IMR-90 (cell line): ENCODE results near the gene RANBP2. TPM values are rescaled to one million over a fixed set of nuclear protein-coding genes. Genes with fewer than 3 reads are reported as not detected.

Source experiments
- ATAC-seq: fragments of 200-7000 bp; cut with Tn5 transposase; 2 replicates; pipeline ENCODE4 v1.9.1; 2020; ENCODE audit warnings: low read depth, mild to moderate bottlenecking, moderate library complexity
- BruUV-seq: library from RNA; stranded (reverse); fragments of 400-500 nt; replicated peaks from 2 replicates; lab custom pipeline; 2021; lab: Mats Ljungman, UMichigan
- CTCF ChIA-PET: fragments of 300-600 bp; formaldehyde crosslinking; extraction: SDS; loops from one replicate; lab custom pipeline; 2021; ENCODE audit warnings: antibody characterized with exemption; lab: Yijun Ruan, JAX
- POLR2A ChIA-PET: fragments of 300-600 bp; sonication (Branson Sonifier 250); formaldehyde crosslinking; loops from one replicate; lab custom pipeline; 2022; ENCODE audit warnings: antibody characterized with exemption; ENCODE audit not compliant: unreplicated experiment; lab: Charles Lee
- DNase-seq: peaks from one replicate; pipeline ENCODE4 v3.0.0; 2013
- H2AFZ ChIP-seq: replicated peaks from 2 replicates; pipeline ENCODE3; 2013; ENCODE audit warnings: low read length, mild to moderate bottlenecking; ENCODE audit not compliant: poor library complexity
- H2AK5ac ChIP-seq: 2 replicates; pipeline ENCODE4 v1.6.1; 2013; ENCODE audit warnings: low read depth, low read length, inconsistent platforms
- H2AK9ac ChIP-seq: replicated peaks from 2 replicates; pipeline ENCODE3; 2013; ENCODE audit warnings: mild to moderate bottlenecking, low read depth, low read length, moderate library complexity; ENCODE audit not compliant: poor library complexity
- H2BK120ac ChIP-seq: 2 replicates; pipeline ENCODE4 v1.6.1; 2013; ENCODE audit warnings: low read depth, low read length, inconsistent platforms
- H2BK15ac ChIP-seq: 3 replicates; pipeline ENCODE4 v1.6.1; 2013; ENCODE audit warnings: low read depth, low read length, inconsistent platforms
- H2BK20ac ChIP-seq: 2 replicates; pipeline ENCODE4 v1.6.1; 2013; ENCODE audit warnings: low read depth, mild to moderate bottlenecking, inconsistent platforms, low read length, moderate library complexity
- H2BK5ac ChIP-seq: 2 replicates; pipeline ENCODE4 v1.6.1; 2013; ENCODE audit warnings: mild to moderate bottlenecking, low read depth, low read length, inconsistent platforms; ENCODE audit not compliant: poor library complexity, severe bottlenecking
- H3K14ac ChIP-seq: replicated peaks from 2 replicates; pipeline ENCODE4 v1.6.1; 2013; ENCODE audit warnings: low read depth, low read length, inconsistent platforms
- H3K18ac ChIP-seq: 2 replicates; pipeline ENCODE4 v1.6.1; 2013; ENCODE audit warnings: low read depth, low read length, control low read depth
- H3K23ac ChIP-seq: 2 replicates; pipeline ENCODE4 v1.6.1; 2013; ENCODE audit warnings: low read depth, low read length, inconsistent platforms
- H3K27ac ChIP-seq: 2 replicates; pipeline ENCODE4 v1.5.1; 2013; ENCODE audit warnings: mild to moderate bottlenecking, control low read depth, low read length; ENCODE audit not compliant: insufficient read depth
- H3K27me3 ChIP-seq: 2 replicates; pipeline ENCODE4 v1.6.1; 2013; ENCODE audit warnings: low read length; ENCODE audit not compliant: control insufficient read depth, insufficient read depth
- H3K36me3 ChIP-seq: 2 replicates; pipeline ENCODE4 v1.6.1; 2013; ENCODE audit warnings: low read length, mixed read lengths; ENCODE audit not compliant: control insufficient read depth, insufficient read depth
- H3K4ac ChIP-seq: 2 replicates; pipeline ENCODE4 v1.6.1; 2013; ENCODE audit warnings: low read depth, low read length, inconsistent platforms
- H3K4me1 ChIP-seq: 2 replicates; pipeline ENCODE4 v1.6.1; 2013; ENCODE audit warnings: low read length, mixed read lengths; ENCODE audit not compliant: control insufficient read depth, insufficient read depth
- H3K4me2 ChIP-seq: 2 replicates; pipeline ENCODE4 v1.6.1; 2013; ENCODE audit warnings: low read depth, mild to moderate bottlenecking, control low read depth, low read length, moderate library complexity
- H3K4me3 ChIP-seq: 2 replicates; pipeline ENCODE4 v1.5.1; 2013; ENCODE audit warnings: low read depth, mild to moderate bottlenecking, control low read depth, low read length, moderate library complexity; ENCODE audit not compliant: insufficient read depth
- H3K56ac ChIP-seq: 2 replicates; pipeline ENCODE4 v1.6.1; 2013; ENCODE audit warnings: low read length, inconsistent platforms; ENCODE audit not compliant: insufficient read depth; ENCODE audit errors: extremely low read depth
- H3K79me1 ChIP-seq, 2 experiments: 2 replicates each; pipeline ENCODE4 v1.6.1; 2013; ENCODE audit warnings: low read length in 2 of 2, inconsistent platforms in 1 of 2, low read depth in 1 of 2
- H3K9ac ChIP-seq: 2 replicates; pipeline ENCODE4 v1.6.1; 2013; ENCODE audit warnings: low read depth, low read length, control low read depth
- H3K9me1 ChIP-seq: 2 replicates; pipeline ENCODE4 v1.6.1; 2013; ENCODE audit warnings: low read length, inconsistent platforms; ENCODE audit not compliant: insufficient read depth
- H3K9me3 ChIP-seq: 2 replicates; pipeline ENCODE4 v1.6.1; 2013; ENCODE audit warnings: low read length; ENCODE audit not compliant: control insufficient read depth, insufficient read depth
- H4K20me1 ChIP-seq: 2 replicates; pipeline ENCODE4 v1.6.1; 2013; ENCODE audit warnings: low read length, inconsistent platforms; ENCODE audit not compliant: insufficient read depth
- H4K5ac ChIP-seq: 2 replicates; pipeline ENCODE4 v1.6.1; 2013; ENCODE audit warnings: mild to moderate bottlenecking, low read depth, low read length, control low read depth
- H4K8ac ChIP-seq, 2 experiments: 2 replicates each; pipeline ENCODE4 v1.6.1; 2013; ENCODE audit warnings: low read depth in 2 of 2, low read length in 2 of 2, control low read depth in 1 of 2, inconsistent platforms in 1 of 2
- H4K91ac ChIP-seq: 2 replicates; pipeline ENCODE4 v1.6.1; 2013; ENCODE audit warnings: low read depth, low read length, inconsistent platforms; ENCODE audit not compliant: insufficient read depth
- BHLHE40 ChIP-seq: fragments of 150-350 bp; IDR thresholded peaks from 2 replicates; pipeline ENCODE4 v1.6.1; 2016; ENCODE audit warnings: mild to moderate bottlenecking, low read depth, low read length
- CEBPB ChIP-seq: IDR thresholded peaks from 2 replicates; pipeline ENCODE4 v1.6.1; 2012; ENCODE audit warnings: low read depth, low read length, improper control_type of control experiment
- CTCF ChIP-seq: conservative IDR thresholded peaks from 2 replicates; pipeline ENCODE4 v1.5.1; 2012; ENCODE audit warnings: mild to moderate bottlenecking, low read depth, low read length, improper control_type of control experiment
- FOS ChIP-seq: fragments of 150-350 bp; IDR thresholded peaks from 2 replicates; pipeline ENCODE4 v1.6.1; 2016; ENCODE audit warnings: low read depth, low read length
- MAFK ChIP-seq: IDR thresholded peaks from 2 replicates; pipeline ENCODE4 v1.6.1; 2012; ENCODE audit warnings: low read depth, low read length, improper control_type of control experiment
- MAZ ChIP-seq: IDR thresholded peaks from 2 replicates; pipeline ENCODE4 v1.6.1; 2012; ENCODE audit warnings: low read depth, mild to moderate bottlenecking, low read length, improper control_type of control experiment, moderate library complexity, borderline replicate concordance
- MXI1 ChIP-seq: IDR thresholded peaks from 2 replicates; pipeline ENCODE4 v1.6.1; 2012; ENCODE audit warnings: low read depth, mild to moderate bottlenecking, low read length, moderate library complexity, borderline replicate concordance
- RCOR1 ChIP-seq: IDR thresholded peaks from 2 replicates; pipeline ENCODE4 v1.6.1; 2012; ENCODE audit warnings: mild to moderate bottlenecking, low read length, improper control_type of control experiment; ENCODE audit not compliant: insufficient replicate concordance
- SMC3 ChIP-seq: fragments of 150-350 bp; IDR thresholded peaks from 2 replicates; pipeline ENCODE4 v1.6.1; 2016; ENCODE audit warnings: low read depth, mild to moderate bottlenecking, antibody characterized with exemption, low read length, moderate library complexity
- WGBS, 2 experiments: methylation state at CpG; one replicate each; pipeline versions ENCODE4 v1.1.5 to v1.1.7; 2013; ENCODE audit warnings: missing lambda C conversion rate in 2 of 2; ENCODE audit not compliant: insufficient read length in 1 of 2; ENCODE audit errors: extremely low coverage in 2 of 2; 5-methylcytosine and 5-hydroxymethylcytosine counted together
- dilution Hi-C: fragments of 300-500 bp; cut with HindIII; formaldehyde crosslinking; loops from one replicate; pipeline ENCODE4 v1.14.3; 2018; ENCODE audit warnings: low sequenced_read_pairs; ENCODE audit not compliant: unreplicated experiment
- in situ Hi-C: fragments of 300-500 bp; cut with MboI; formaldehyde crosslinking; loops from 3 replicates; pipeline ENCODE4 v1.14.3; 2019; ENCODE audit warnings: low sequenced_read_pairs, inconsistent platforms, mixed read lengths
- intact Hi-C: fragments of 100-400 bp; cut with micrococcal nuclease; formaldehyde crosslinking; loops from 2 replicates; pipeline ENCODE4 v1.10.0; 2022
- polyA plus RNA-seq, 3 experiments: library from polyadenylated mRNA; depleted of rRNA; stranded (reverse); fragments of >200 nt; gene quantifications; 2 replicates each; pipeline ENCODE4 v1.2.3, GENCODE V29; 2012; ENCODE audit warnings: low replicate concordance in 1 of 3
- total RNA-seq: library from RNA; depleted of rRNA; stranded (reverse); fragments of >200 nt; gene quantifications from 2 replicates; pipeline ENCODE4 v1.2.3, GENCODE V29; 2012
- TF ChIP-seq, protein P1 (sequence below): fragments of 150-350 bp; IDR thresholded peaks from 2 replicates; pipeline ENCODE4 v1.6.1; 2017; ENCODE audit warnings: mild to moderate bottlenecking, antibody characterized with exemption, low read length, low read depth
- TF ChIP-seq, protein P2 (sequence below): fragments of 150-350 bp; IDR thresholded peaks from 2 replicates; pipeline ENCODE4 v1.6.1; 2016; ENCODE audit warnings: low read depth, mild to moderate bottlenecking, low read length, moderate library complexity, borderline replicate concordance

Gene RANBP2
- total and polyA plus RNA-seq, 2 of the 4 experiments (the other 2 are of a cell fraction): 9.8 to 64.9 TPM

GRCh38 chr2:108803045-108803736 is 83.9 kb downstream of the RANBP2 start:
- Histone ChIP-seq H3K4me1 (no peaks in the 10 kb centered on the region), H3K56ac (no peak overlapping the region), H3K9ac (no peak overlapping the region), H4K8ac (no peak overlapping the region), H2BK15ac (no peak overlapping the region), H3K9me3 (no peaks in the 10 kb centered on the region), H4K5ac (no peak overlapping the region), H4K20me1 (no peaks in the 10 kb centered on the region), H3K4me3 (no peak overlapping the region), H4K91ac (no peak overlapping the region), H3K36me3 (peaks cover 3% of the 10 kb centered on the region; the same call in 1 of the 2 replicates), H3K18ac (no peak overlapping the region), H3K79me1 (no peaks in the 10 kb centered on the region), H2AFZ (no peak overlapping the region), H2BK5ac (no peak overlapping the region), H2BK20ac (no peak overlapping the region), H3K9me1 (no peaks in the 10 kb centered on the region), H3K27me3 (no peaks in the 10 kb centered on the region), H3K27ac (no peak overlapping the region), H2AK9ac (no peak overlapping the region), H2BK120ac (no peak overlapping the region), H3K23ac (no peak overlapping the region), H2AK5ac (no peak overlapping the region), H3K4ac (no peak overlapping the region), H3K14ac (no peak overlapping the region), H3K4me2 (no peak overlapping the region)
- intact Hi-C loops: no loop called here
- ATAC-seq: no peak
- WGBS, 2 experiments: no CpG with 5 or more reads among the region's 7 CpGs
- in situ Hi-C loops: no loop called here
- no peak for TF ChIP-seq CEBPB
- no peak for TF ChIP-seq FOS
- TF ChIP-seq, protein P1, sequence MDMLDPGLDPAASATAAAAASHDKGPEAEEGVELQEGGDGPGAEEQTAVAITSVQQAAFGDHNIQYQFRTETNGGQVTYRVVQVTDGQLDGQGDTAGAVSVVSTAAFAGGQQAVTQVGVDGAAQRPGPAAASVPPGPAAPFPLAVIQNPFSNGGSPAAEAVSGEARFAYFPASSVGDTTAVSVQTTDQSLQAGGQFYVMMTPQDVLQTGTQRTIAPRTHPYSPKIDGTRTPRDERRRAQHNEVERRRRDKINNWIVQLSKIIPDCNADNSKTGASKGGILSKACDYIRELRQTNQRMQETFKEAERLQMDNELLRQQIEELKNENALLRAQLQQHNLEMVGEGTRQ: no peak
- no peak for TF ChIP-seq MAFK
- no peak for TF ChIP-seq MAZ
- no peak for TF ChIP-seq SMC3
- TF ChIP-seq, protein P2, sequence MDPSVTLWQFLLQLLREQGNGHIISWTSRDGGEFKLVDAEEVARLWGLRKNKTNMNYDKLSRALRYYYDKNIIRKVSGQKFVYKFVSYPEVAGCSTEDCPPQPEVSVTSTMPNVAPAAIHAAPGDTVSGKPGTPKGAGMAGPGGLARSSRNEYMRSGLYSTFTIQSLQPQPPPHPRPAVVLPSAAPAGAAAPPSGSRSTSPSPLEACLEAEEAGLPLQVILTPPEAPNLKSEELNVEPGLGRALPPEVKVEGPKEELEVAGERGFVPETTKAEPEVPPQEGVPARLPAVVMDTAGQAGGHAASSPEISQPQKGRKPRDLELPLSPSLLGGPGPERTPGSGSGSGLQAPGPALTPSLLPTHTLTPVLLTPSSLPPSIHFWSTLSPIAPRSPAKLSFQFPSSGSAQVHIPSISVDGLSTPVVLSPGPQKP: no peak
- no peak for TF ChIP-seq MXI1
- TF ChIP-seq CTCF: no peak
- no peak for TF ChIP-seq BHLHE40
- no peak for TF ChIP-seq RCOR1
- no peak for DNase-seq
- ChIA-PET CTCF (no interaction called here), POLR2A (no interaction called here)
- dilution Hi-C loops: no loop called here
- no TSS peak for BruUV-seq
